ENCODE measurements around the gene CATSPER2. TPM values are rescaled to one million over a fixed set of nuclear protein-coding genes. Genes with fewer than 3 reads are reported as not detected.
"Not testable (repeated sequence)": the region's sequence is repeated elsewhere in the genome, so short reads cannot be mapped to it uniquely, and the experiment has no call there.

The CATSPER2 gene
- total and polyA plus RNA-seq, 2 experiments from 2014 or later = 0.83 to 0.99 TPM

- H3K9me3 ChIP-seq (ENCODE audit: low read depth); H3K36me3 ChIP-seq (replicated peaks; ENCODE audit: insufficient read depth, low read depth); H3K27ac ChIP-seq; DNase-seq (ENCODE audit: low spot score); H3K27me3 ChIP-seq; H3K79me2 ChIP-seq; H3K4me3 ChIP-seq; H3K4me2 ChIP-seq; H3K4me1 ChIP-seq (ENCODE audit: insufficient read depth); H4K20me1 ChIP-seq (ENCODE audit: insufficient read depth, poor library complexity, severe bottlenecking); H3K9me2 ChIP-seq (replicated peaks; ENCODE audit: insufficient read depth); H2AFZ ChIP-seq: not testable (repeated sequence)
- 71% methylated on average over 3 of the region's 8 CpGs for WGBS (ENCODE audit: low lambda C conversion rate, missing lambda C conversion rate)
These were observed 30.9 kb downstream of the CATSPER2 start for GRCh38 chr15:43617750-43618149.

- H3K27ac ChIP-seq; H3K79me2 ChIP-seq; DNase-seq (ENCODE audit: low spot score); H2AFZ ChIP-seq; H3K4me3 ChIP-seq; H3K9me2 ChIP-seq (replicated peaks; ENCODE audit: insufficient read depth); H4K20me1 ChIP-seq (ENCODE audit: insufficient read depth, poor library complexity, severe bottlenecking); H3K4me2 ChIP-seq; H3K27me3 ChIP-seq; H3K36me3 ChIP-seq (replicated peaks; ENCODE audit: insufficient read depth, low read depth); H3K4me1 ChIP-seq (ENCODE audit: insufficient read depth); H3K9me3 ChIP-seq (ENCODE audit: low read depth): not testable (repeated sequence)
- WGBS (ENCODE audit: low lambda C conversion rate, missing lambda C conversion rate) = 91% methylated on average over 6 of the region's 6 CpGs
These were observed 46.4 kb downstream of the CATSPER2 start for GRCh38 chr15:43602233-43602632.

GRCh38 chr15:43600200-43600599, 48.4 kb downstream of the CATSPER2 start:
- H3K27me3 ChIP-seq; H3K4me2 ChIP-seq; H3K4me3 ChIP-seq; H2AFZ ChIP-seq; H3K9me2 ChIP-seq (replicated peaks; ENCODE audit: insufficient read depth); DNase-seq (ENCODE audit: low spot score); H3K9me3 ChIP-seq (ENCODE audit: low read depth); H4K20me1 ChIP-seq (ENCODE audit: insufficient read depth, poor library complexity, severe bottlenecking); H3K27ac ChIP-seq; H3K36me3 ChIP-seq (replicated peaks; ENCODE audit: insufficient read depth, low read depth); H3K4me1 ChIP-seq (ENCODE audit: insufficient read depth); H3K79me2 ChIP-seq: not testable (repeated sequence)
- whole genome bisulfite sequencing (ENCODE audit: low lambda C conversion rate, missing lambda C conversion rate) = no CpG with 5 or more reads among the region's 2 CpGs

GRCh38 chr15:43599131-43599530, 49.5 kb downstream of the CATSPER2 start:
- not testable (repeated sequence) for H3K4me1 ChIP-seq (ENCODE audit: insufficient read depth); H3K4me2 ChIP-seq; H3K27me3 ChIP-seq; H3K36me3 ChIP-seq (replicated peaks; ENCODE audit: insufficient read depth, low read depth); DNase-seq (ENCODE audit: low spot score); H3K79me2 ChIP-seq; H2AFZ ChIP-seq; H3K9me2 ChIP-seq (replicated peaks; ENCODE audit: insufficient read depth); H3K4me3 ChIP-seq; H3K27ac ChIP-seq; H4K20me1 ChIP-seq (ENCODE audit: insufficient read depth, poor library complexity, severe bottlenecking); H3K9me3 ChIP-seq (ENCODE audit: low read depth)
- 88% methylated on average over 6 of the region's 6 CpGs for WGBS (ENCODE audit: low lambda C conversion rate, missing lambda C conversion rate)

- not testable (repeated sequence) for H3K9me2 ChIP-seq (replicated peaks; ENCODE audit: insufficient read depth); H3K4me3 ChIP-seq; H2AFZ ChIP-seq; H3K79me2 ChIP-seq; H3K36me3 ChIP-seq (replicated peaks; ENCODE audit: insufficient read depth, low read depth); H3K4me2 ChIP-seq; H3K4me1 ChIP-seq (ENCODE audit: insufficient read depth); H3K27me3 ChIP-seq; DNase-seq (ENCODE audit: low spot score); H3K27ac ChIP-seq; H3K9me3 ChIP-seq (ENCODE audit: low read depth); H4K20me1 ChIP-seq (ENCODE audit: insufficient read depth, poor library complexity, severe bottlenecking)
- WGBS (ENCODE audit: low lambda C conversion rate, missing lambda C conversion rate) = no CpG with 5 or more reads among the region's 43 CpGs
These were observed 55.1 kb downstream of the CATSPER2 start, which contains the start of gene CKMT1B for GRCh38 chr15:43593328-43594190. CKMT1B (plus strand) TSS chr15:43594027; CDS start chr15:43594219, 192 bp downstream.

GRCh38 chr15:43592841-43593240, 55.8 kb downstream of the CATSPER2 start:
- not testable (repeated sequence) for H2AFZ ChIP-seq; DNase-seq (ENCODE audit: low spot score); H3K4me2 ChIP-seq; H4K20me1 ChIP-seq (ENCODE audit: insufficient read depth, poor library complexity, severe bottlenecking); H3K36me3 ChIP-seq (replicated peaks; ENCODE audit: insufficient read depth, low read depth); H3K27me3 ChIP-seq; H3K79me2 ChIP-seq; H3K9me2 ChIP-seq (replicated peaks; ENCODE audit: insufficient read depth); H3K9me3 ChIP-seq (ENCODE audit: low read depth); H3K27ac ChIP-seq; H3K4me1 ChIP-seq (ENCODE audit: insufficient read depth); H3K4me3 ChIP-seq
- 18% methylated on average over 4 of the region's 8 CpGs for WGBS (ENCODE audit: low lambda C conversion rate, missing lambda C conversion rate)

- H2AFZ ChIP-seq; H3K9me3 ChIP-seq (ENCODE audit: low read depth); H3K79me2 ChIP-seq; H3K4me2 ChIP-seq; H3K27ac ChIP-seq; H3K27me3 ChIP-seq; H4K20me1 ChIP-seq (ENCODE audit: insufficient read depth, poor library complexity, severe bottlenecking); H3K36me3 ChIP-seq (replicated peaks; ENCODE audit: insufficient read depth, low read depth); DNase-seq (ENCODE audit: low spot score); H3K4me1 ChIP-seq (ENCODE audit: insufficient read depth); H3K9me2 ChIP-seq (replicated peaks; ENCODE audit: insufficient read depth); H3K4me3 ChIP-seq: not testable (repeated sequence)
- no CpG with 5 or more reads among the region's 54 CpGs for WGBS (ENCODE audit: low lambda C conversion rate, missing lambda C conversion rate)
These were observed 58.7 kb downstream of the CATSPER2 start, which contains the start of gene PPIP5K1 for GRCh38 chr15:43589778-43590466. PPIP5K1 (minus strand) TSS chr15:43590208; CDS start chr15:43584504, 5,704 bp downstream.

Data from hepatocyte (in vitro differentiated cells).